Breast epithelium (tissue), 3 donors: ENCODE results near the gene ARHGAP26.

Experiments
- CTCF ChIP-seq, 3 donors: fragments of 450-650 bp; IDR thresholded peaks; one replicate each; pipeline ENCODE4 v1.5.1; 2016 to 2017; ENCODE audit warnings: antibody characterized with exemption in 3 of 3, mild to moderate bottlenecking in 3 of 3, moderate library complexity in 3 of 3
- POLR2A ChIP-seq: fragments of 450-650 bp; IDR thresholded peaks from one replicate; pipeline ENCODE4 v1.6.1; 2016; ENCODE audit warnings: antibody characterized with exemption, mild to moderate bottlenecking, moderate library complexity

- TF ChIP-seq POLR2A (no peak), CTCF (IDR thresholded peaks at IDR 0.05) (no peak)
Measured at GRCh38 chr5:143117821-143118220, 347.6 kb downstream of the ARHGAP26 start.
